Thymus (tissue), 11 donors: ENCODE results near the gene GKAP1. TPM values are rescaled to one million over a fixed set of nuclear protein-coding genes. Genes with fewer than 3 reads are reported as not detected.

Experiments
- DNase-seq, 9 donors: peaks; one replicate each; pipeline ENCODE4 v3.0.0-alpha.2; 2013; ENCODE audit warnings: low spot score in 9 of 9, low read depth in 6 of 9, missing footprints in 1 of 9
- H3K27ac ChIP-seq, 2 donors: one replicate each; pipeline ENCODE4 v1.5.1; 2013; ENCODE audit warnings: control low read depth in 1 of 2, low read depth in 1 of 2, low read length in 1 of 2, mild to moderate bottlenecking in 1 of 2, moderate library complexity in 1 of 2
- H3K27me3 ChIP-seq, 2 donors: one replicate each; pipeline ENCODE4 v1.5.1; 2013; ENCODE audit warnings: low read length in 1 of 2; ENCODE audit not compliant: control insufficient read depth in 2 of 2, insufficient read depth in 1 of 2
- H3K36me3 ChIP-seq, 2 donors: one replicate each; pipeline ENCODE4 v1.5.1; 2013; ENCODE audit warnings: low read length in 1 of 2, mild to moderate bottlenecking in 1 of 2, moderate library complexity in 1 of 2; ENCODE audit not compliant: control insufficient read depth in 2 of 2, insufficient read depth in 2 of 2
- H3K4me1 ChIP-seq, 2 donors: one replicate each; pipeline ENCODE4 v1.5.1; 2013; ENCODE audit warnings: low read length in 2 of 2; ENCODE audit not compliant: control insufficient read depth in 2 of 2, insufficient read depth in 2 of 2
- H3K4me3 ChIP-seq, 2 donors: one replicate each; pipeline ENCODE4 v1.5.1; 2013; ENCODE audit warnings: low read length in 2 of 2, control low read depth in 1 of 2, mild to moderate bottlenecking in 1 of 2
- H3K9me3 ChIP-seq, 2 donors: one replicate each; pipeline ENCODE4 v1.5.1; 2013; ENCODE audit warnings: low read length in 1 of 2, mild to moderate bottlenecking in 1 of 2; ENCODE audit not compliant: control insufficient read depth in 2 of 2, insufficient read depth in 1 of 2
- whole genome bisulfite sequencing: extraction: QIAGEN DNeasy Blood & Tissue Kit; methylation state at CpG from one replicate; pipeline ENCODE4 v1.1.7; 2013; 5-methylcytosine and 5-hydroxymethylcytosine counted together
- polyA plus RNA-seq: library from polyadenylated mRNA; stranded (reverse); fragments of 200-250 nt; gene quantifications from one replicate; pipeline ENCODE4 v1.2.3, GENCODE V29; 2013
- total RNA-seq: library from RNA; stranded (reverse); fragments of 120-200 nt; gene quantifications from one replicate; pipeline ENCODE4 v1.2.4, GENCODE V29; 2013
- donor health status: healthy.

GKAP1 gene
- total and polyA plus RNA-seq, 2 donors, result 14.3 to 22.4 TPM

DNA sequence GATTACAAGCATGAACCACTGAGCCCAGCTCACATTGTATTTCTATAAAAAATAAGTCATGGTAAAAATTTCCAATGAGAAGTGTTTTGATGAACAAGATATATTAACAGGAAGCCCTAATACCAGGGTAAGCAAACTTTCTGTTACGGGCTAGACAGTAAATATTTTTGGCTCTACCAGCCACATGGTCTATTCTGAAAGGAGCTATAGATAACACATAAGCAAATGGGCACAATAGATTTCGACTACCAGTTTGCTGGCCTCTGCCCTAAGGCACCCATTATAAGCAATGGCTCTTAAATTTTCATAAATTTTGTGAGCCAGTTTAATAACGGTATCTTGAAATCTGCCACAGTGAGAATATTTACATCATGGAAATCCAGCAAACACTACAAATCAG is 118.0 kb downstream of the GKAP1 start:
- H3K36me3 ChIP-seq, result peaks cover 0 to 3% of the 10 kb centered on the region in 2 donors
- 98% methylated on average over 3 of the region's 3 CpGs for WGBS

GRCh38 chr9:83698976-83699585 is 118.5 kb downstream of the GKAP1 start:
- Histone ChIP-seq H3K36me3 (peaks cover 0 to 3% of the 10 kb centered on the region in 2 donors), H3K9me3 (no peaks in the 10 kb centered on the region), H3K4me1 (peaks cover 0 to 4% of the 10 kb centered on the region in 2 donors), H3K4me3 (no peak overlapping the region), H3K27me3 (no peaks in the 10 kb centered on the region), H3K27ac (no peak overlapping the region)
- WGBS, result 91% methylated on average over 4 of the region's 4 CpGs
- no peak for DNase-seq

More for the DNA sequence above, 118.0 kb downstream of the GKAP1 start:
- Histone ChIP-seq H3K4me1 (peaks cover 0 to 4% of the 10 kb centered on the region in 2 donors), H3K27ac (no peak overlapping the region), H3K9me3 (no peaks in the 10 kb centered on the region), H3K27me3 (no peaks in the 10 kb centered on the region), H3K4me3 (no peak overlapping the region)
- DNase-seq, result no peak

GRCh38 chr9:83691492-83691891 is 126.1 kb downstream of the GKAP1 start:
- 91% methylated on average over 3 of the region's 3 CpGs for WGBS
- no peaks in the 10 kb centered on the region for H3K4me1 ChIP-seq
- H3K27me3 ChIP-seq, result no peaks in the 10 kb centered on the region
- no peaks in the 10 kb centered on the region for H3K36me3 ChIP-seq
- DNase-seq, result no peak
- H3K4me3 ChIP-seq, result no peak overlapping the region
- H3K9me3 ChIP-seq, result no peaks in the 10 kb centered on the region
- H3K27ac ChIP-seq, result no peak overlapping the region

Other genes with a start within 250 kb of the GKAP1 start
- 19.2 TPM for gene IDNK, start 194.6 kb downstream of the GKAP1 start, total RNA-seq
- 35.0 TPM for gene IDNK, start 194.6 kb downstream of the GKAP1 start, polyA plus RNA-seq
- gene UBQLN1, start 109.8 kb downstream of the GKAP1 start, total RNA-seq, result 80.6 TPM
- gene UBQLN1, start 109.8 kb downstream of the GKAP1 start, polyA plus RNA-seq, result 52.0 TPM
- gene KIF27, start 103.7 kb upstream of the GKAP1 start, total RNA-seq, result 5.2 TPM
- gene KIF27, start 103.7 kb upstream of the GKAP1 start, polyA plus RNA-seq, result 2.9 TPM
- gene HNRNPK, start 162.4 kb upstream of the GKAP1 start, total RNA-seq, result 585 TPM
- gene HNRNPK, start 162.4 kb upstream of the GKAP1 start, polyA plus RNA-seq, result 425 TPM
- 7.9 TPM for gene RMI1, start 163.0 kb upstream of the GKAP1 start, total RNA-seq
- gene RMI1, start 163.0 kb upstream of the GKAP1 start, polyA plus RNA-seq, result 5.8 TPM